ENCODE measurements around the gene PPP2R2B.
"Not testable (repeated sequence)": the region's sequence is repeated elsewhere in the genome, so short reads cannot be mapped to it uniquely, and the experiment has no call there.

PPP2R2B gene

GRCh38 chr5:146745931-146746577 is 132.5 kb downstream of the PPP2R2B start:
- Histone ChIP-seq H3K4me1 (ENCODE audit: insufficient read depth, low read length) (0 out of 2 replicates have a peak, but pooled peaks cover 7% of the 10 kb centered on the region), H3K9ac (ENCODE audit: low read depth, low read length) (no peak overlapping the region), H3K36me3 (ENCODE audit: insufficient read depth, low read length) (no peaks in the 10 kb centered on the region; the same call in 1 of the 2 replicates), H3K9me3 (ENCODE audit: control insufficient read depth, insufficient read depth, low read length) (peaks cover 5% of the 10 kb centered on the region)

- Histone ChIP-seq H3K4me1 (ENCODE audit: insufficient read depth, low read length) (0 out of 2 replicates have a peak, but pooled peaks cover 7% of the 10 kb centered on the region), H3K9me3 (ENCODE audit: control insufficient read depth, insufficient read depth, low read length) (peaks cover 5% of the 10 kb centered on the region), H3K9ac (ENCODE audit: low read depth, low read length) (no peak overlapping the region; the same call in 1 of the 2 replicates), H3K36me3 (ENCODE audit: insufficient read depth, low read length) (no peaks in the 10 kb centered on the region; the same call in 1 of the 2 replicates)
These were observed 134.3 kb downstream of the PPP2R2B start for GRCh38 chr5:146744068-146744745.

GRCh38 chr5:146734936-146735577 is 143.5 kb downstream of the PPP2R2B start:
- Histone ChIP-seq H3K9ac (ENCODE audit: low read depth, low read length) (no peak overlapping the region), H3K9me3 (ENCODE audit: control insufficient read depth, insufficient read depth, low read length) (peaks cover 10% of the 10 kb centered on the region), H3K4me1 (ENCODE audit: insufficient read depth, low read length) (peaks cover 10% of the 10 kb centered on the region), H3K36me3 (ENCODE audit: insufficient read depth, low read length) (no peaks in the 10 kb centered on the region)

GRCh38 chr5:146732962-146733361 is 145.6 kb downstream of the PPP2R2B start:
- Histone ChIP-seq H3K9me3 (ENCODE audit: control insufficient read depth, insufficient read depth, low read length) (peaks cover 12% of the 10 kb centered on the region), H3K36me3 (ENCODE audit: insufficient read depth, low read length) (no peaks in the 10 kb centered on the region), H3K4me1 (ENCODE audit: insufficient read depth, low read length) (peaks cover 10% of the 10 kb centered on the region), H3K9ac (ENCODE audit: low read depth, low read length) (no peak overlapping the region)

GRCh38 chr5:146731909-146732659 is 146.5 kb downstream of the PPP2R2B start:
- Histone ChIP-seq H3K36me3 (ENCODE audit: insufficient read depth, low read length) (no peaks in the 10 kb centered on the region), H3K9ac (ENCODE audit: low read depth, low read length) (no peak overlapping the region), H3K9me3 (ENCODE audit: control insufficient read depth, insufficient read depth, low read length) (peaks cover 12% of the 10 kb centered on the region), H3K4me1 (ENCODE audit: insufficient read depth, low read length) (peaks cover 10% of the 10 kb centered on the region)

- not testable (repeated sequence) for H3K9ac ChIP-seq (ENCODE audit: low read depth, low read length); H3K36me3 ChIP-seq (ENCODE audit: insufficient read depth, low read length)
- peaks cover 10% of the 10 kb centered on the region for H3K4me1 ChIP-seq (ENCODE audit: insufficient read depth, low read length)
- H3K9me3 ChIP-seq (ENCODE audit: control insufficient read depth, insufficient read depth, low read length): peaks cover 12% of the 10 kb centered on the region
These were observed 149.8 kb downstream of the PPP2R2B start for GRCh38 chr5:146728746-146729145.

- Histone ChIP-seq H3K9me3 (ENCODE audit: control insufficient read depth, insufficient read depth, low read length) (peaks cover 12% of the 10 kb centered on the region), H3K4me1 (ENCODE audit: insufficient read depth, low read length) (no peaks in the 10 kb centered on the region), H3K36me3 (ENCODE audit: insufficient read depth, low read length) (no peaks in the 10 kb centered on the region), H3K9ac (ENCODE audit: low read depth, low read length) (no peak overlapping the region)
These were observed 151.7 kb downstream of the PPP2R2B start for GRCh38 chr5:146726891-146727290.

GRCh38 chr5:146726020-146726419 is 152.5 kb downstream of the PPP2R2B start:
- peaks cover 10% of the 10 kb centered on the region for H3K9me3 ChIP-seq (ENCODE audit: control insufficient read depth, insufficient read depth, low read length)
- no peaks in the 10 kb centered on the region for H3K4me1 ChIP-seq (ENCODE audit: insufficient read depth, low read length)
- H3K9ac ChIP-seq (ENCODE audit: low read depth, low read length): no peak overlapping the region
- H3K36me3 ChIP-seq (ENCODE audit: insufficient read depth, low read length): no peaks in the 10 kb centered on the region

GRCh38 chr5:146725025-146725424 is 153.5 kb downstream of the PPP2R2B start:
- Histone ChIP-seq H3K4me1 (ENCODE audit: insufficient read depth, low read length) (no peaks in the 10 kb centered on the region), H3K9ac (ENCODE audit: low read depth, low read length) (no peak overlapping the region), H3K9me3 (ENCODE audit: control insufficient read depth, insufficient read depth, low read length) (peaks cover 3% of the 10 kb centered on the region), H3K36me3 (ENCODE audit: insufficient read depth, low read length) (no peaks in the 10 kb centered on the region)

GRCh38 chr5:146722361-146722779 is 156.2 kb downstream of the PPP2R2B start:
- Histone ChIP-seq H3K9me3 (ENCODE audit: control insufficient read depth, insufficient read depth, low read length) (no peaks in the 10 kb centered on the region), H3K36me3 (ENCODE audit: insufficient read depth, low read length) (no peaks in the 10 kb centered on the region), H3K4me1 (ENCODE audit: insufficient read depth, low read length) (no peaks in the 10 kb centered on the region), H3K9ac (ENCODE audit: low read depth, low read length) (no peak overlapping the region)

GRCh38 chr5:146721073-146721815 is 157.3 kb downstream of the PPP2R2B start:
- Histone ChIP-seq H3K9me3 (ENCODE audit: control insufficient read depth, insufficient read depth, low read length) (no peaks in the 10 kb centered on the region), H3K4me1 (ENCODE audit: insufficient read depth, low read length) (no peaks in the 10 kb centered on the region), H3K9ac (ENCODE audit: low read depth, low read length) (no peak overlapping the region), H3K36me3 (ENCODE audit: insufficient read depth, low read length) (no peaks in the 10 kb centered on the region)

GRCh38 chr5:146720107-146720506 is 158.4 kb downstream of the PPP2R2B start:
- H3K9me3 ChIP-seq (ENCODE audit: control insufficient read depth, insufficient read depth, low read length): no peaks in the 10 kb centered on the region
- H3K4me1 ChIP-seq (ENCODE audit: insufficient read depth, low read length): no peaks in the 10 kb centered on the region
- no peaks in the 10 kb centered on the region for H3K36me3 ChIP-seq (ENCODE audit: insufficient read depth, low read length)
- no peak overlapping the region for H3K9ac ChIP-seq (ENCODE audit: low read depth, low read length)

- Histone ChIP-seq H3K9me3 (ENCODE audit: control insufficient read depth, insufficient read depth, low read length) (no peaks in the 10 kb centered on the region), H3K9ac (ENCODE audit: low read depth, low read length) (no peak overlapping the region), H3K36me3 (ENCODE audit: insufficient read depth, low read length) (no peaks in the 10 kb centered on the region), H3K4me1 (ENCODE audit: insufficient read depth, low read length) (no peaks in the 10 kb centered on the region)
These were observed 159.4 kb downstream of the PPP2R2B start for GRCh38 chr5:146719179-146719578.

GRCh38 chr5:146718609-146719008 is 159.9 kb downstream of the PPP2R2B start:
- Histone ChIP-seq H3K4me1 (ENCODE audit: insufficient read depth, low read length) (no peaks in the 10 kb centered on the region), H3K36me3 (ENCODE audit: insufficient read depth, low read length) (no peaks in the 10 kb centered on the region), H3K9ac (ENCODE audit: low read depth, low read length) (no peak overlapping the region), H3K9me3 (ENCODE audit: control insufficient read depth, insufficient read depth, low read length) (no peaks in the 10 kb centered on the region)
